ACC112 (cell line): ENCODE results near the gene METTL8.

Source experiments
- H2AFZ ChIP-seq: fragments of 200-600 bp; sonication (generic); one replicate; pipeline ENCODE4 v1.6.0; 2017; ENCODE audit warnings: antibody characterized with exemption, low read length; ENCODE audit not compliant: unreplicated experiment
- H3K27ac ChIP-seq: fragments of 200-600 bp; sonication (generic); 2 replicates; pipeline ENCODE4 v1.5.1; 2014; ENCODE audit warnings: low read depth, mild to moderate bottlenecking, antibody characterized with exemption, low read length, moderate library complexity
- H3K27me3 ChIP-seq: fragments of 200-600 bp; sonication (generic); 2 replicates; pipeline ENCODE4 v1.6.1; 2014; ENCODE audit warnings: mild to moderate bottlenecking, antibody characterized with exemption, low read length, moderate library complexity, mixed read lengths; ENCODE audit not compliant: insufficient read depth
- H3K36me3 ChIP-seq: fragments of 200-600 bp; sonication (generic); 2 replicates; pipeline ENCODE4 v1.6.1; 2016; ENCODE audit warnings: mild to moderate bottlenecking, antibody characterized with exemption, low read length, moderate library complexity, mixed read lengths; ENCODE audit not compliant: insufficient read depth
- H3K4me1 ChIP-seq: fragments of 200-600 bp; sonication (generic); one replicate; pipeline ENCODE4 v1.6.1; 2016; ENCODE audit warnings: low read length, mixed read lengths; ENCODE audit not compliant: insufficient read depth, unreplicated experiment, control insufficient read depth
- H3K4me3 ChIP-seq: fragments of 200-600 bp; sonication (generic); 2 replicates; pipeline ENCODE4 v1.5.1; 2014; ENCODE audit warnings: mild to moderate bottlenecking, low read depth, low read length
- H3K79me2 ChIP-seq: fragments of 200-600 bp; sonication (generic); one replicate; pipeline ENCODE4 v1.6.0; 2016; ENCODE audit warnings: low read length; ENCODE audit not compliant: control insufficient read depth, unreplicated experiment, insufficient read depth

METTL8 gene

GRCh38 chr2:171452773-171453172, 19.0 kb upstream of the METTL8 start:
- Histone ChIP-seq H3K36me3 (peaks cover 31% of the 10 kb centered on the region), H3K27me3 (no peaks in the 10 kb centered on the region), H3K4me1 (no peaks in the 10 kb centered on the region), H3K4me3 (no peak overlapping the region), H3K27ac (no peak overlapping the region), H3K79me2 (no peaks in the 10 kb centered on the region), H2AFZ (no peak overlapping the region)

GRCh38 chr2:171451074-171451473, 17.3 kb upstream of the METTL8 start:
- Histone ChIP-seq H3K4me1 (no peaks in the 10 kb centered on the region), H3K79me2 (no peaks in the 10 kb centered on the region), H2AFZ (no peak overlapping the region), H3K27ac (no peak overlapping the region), H3K4me3 (no peak overlapping the region), H3K27me3 (no peaks in the 10 kb centered on the region), H3K36me3 (peaks cover 16% of the 10 kb centered on the region)

GRCh38 chr2:171447675-171448074, 13.9 kb upstream of the METTL8 start:
- Histone ChIP-seq H3K27ac (no peak overlapping the region), H3K79me2 (no peaks in the 10 kb centered on the region), H2AFZ (no peak overlapping the region), H3K36me3 (peaks cover 11% of the 10 kb centered on the region), H3K27me3 (no peaks in the 10 kb centered on the region), H3K4me3 (no peak overlapping the region), H3K4me1 (no peaks in the 10 kb centered on the region)

- Histone ChIP-seq H2AFZ (no peak overlapping the region), H3K27me3 (no peaks in the 10 kb centered on the region), H3K27ac (no peak overlapping the region), H3K79me2 (peaks cover 21% of the 10 kb centered on the region), H3K36me3 (peaks cover 36% of the 10 kb centered on the region), H3K4me3 (no peak overlapping the region), H3K4me1 (peaks cover 7% of the 10 kb centered on the region)
These were observed 7.7 kb upstream of the METTL8 start for GRCh38 chr2:171441470-171441869.

GRCh38 chr2:171436307-171436706, 2.5 kb upstream of the METTL8 start:
- no peaks in the 10 kb centered on the region for H3K27me3 ChIP-seq
- peak overlapping the region; percentile 54 for H3K27ac ChIP-seq
- no peak overlapping the region for H3K4me3 ChIP-seq
- no peak overlapping the region for H2AFZ ChIP-seq
- peaks cover 20% of the 10 kb centered on the region for H3K4me1 ChIP-seq
- H3K79me2 ChIP-seq = peaks cover 49% of the 10 kb centered on the region
- H3K36me3 ChIP-seq = peaks cover 39% of the 10 kb centered on the region

GRCh38 chr2:171434013-171434989, 511 bp upstream of the METTL8 start, which contains the start of gene DCAF17:
Gene DCAF17 (plus strand): TSS chr2:171434226. CDS start chr2:171434578, 352 bp downstream.
- Histone ChIP-seq H3K27ac (peak within 1 kb of the TSS; percentile 83), H3K4me1 (peaks cover 20% of the 10 kb centered on the region), H3K4me3 (peak within 1 kb of the TSS; percentile 86), H3K36me3 (peaks cover 35% of the 10 kb centered on the region), H2AFZ (peak within 1 kb of the TSS; percentile 90), H3K79me2 (peaks cover 58% of the 10 kb centered on the region), H3K27me3 (no peaks in the 10 kb centered on the region)

- Histone ChIP-seq H3K79me2 (peaks cover 58% of the 10 kb centered on the region), H2AFZ (peak overlapping the region; percentile 90)
These were observed 624 bp downstream of the METTL8 start for GRCh38 chr2:171432969-171433762.

GRCh38 chr2:171432206-171432968, 1.4 kb downstream of the METTL8 start:
- peak overlapping the region; percentile 86 for H3K4me3 ChIP-seq
- peak overlapping the region; percentile 13 for H2AFZ ChIP-seq
- H3K27me3 ChIP-seq = no peaks in the 10 kb centered on the region
- H3K27ac ChIP-seq = no peak overlapping the region
- H3K79me2 ChIP-seq = peaks cover 52% of the 10 kb centered on the region
- peaks cover 26% of the 10 kb centered on the region for H3K36me3 ChIP-seq
- peaks cover 20% of the 10 kb centered on the region for H3K4me1 ChIP-seq

More at GRCh38 chr2:171432969-171433762, 624 bp downstream of the METTL8 start:
- peaks cover 20% of the 10 kb centered on the region for H3K4me1 ChIP-seq
- H3K36me3 ChIP-seq = peaks cover 34% of the 10 kb centered on the region
- H3K4me3 ChIP-seq = peak overlapping the region; percentile 86
- peak overlapping the region; percentile 47 for H3K27ac ChIP-seq
- H3K27me3 ChIP-seq = no peaks in the 10 kb centered on the region

GRCh38 chr2:171431677-171432167, 2.1 kb downstream of the METTL8 start:
- peaks cover 20% of the 10 kb centered on the region for H3K36me3 ChIP-seq
- H2AFZ ChIP-seq = no peak overlapping the region
- peaks cover 47% of the 10 kb centered on the region for H3K79me2 ChIP-seq
- no peaks in the 10 kb centered on the region for H3K27me3 ChIP-seq
- H3K27ac ChIP-seq = no peak overlapping the region
- H3K4me3 ChIP-seq = no peak overlapping the region
- peaks cover 13% of the 10 kb centered on the region for H3K4me1 ChIP-seq
